ENCODE data around the gene FRRS1.

GRCh38 chr1:99677416-99677815 is 89.0 kb downstream of the FRRS1 start:
- TF ChIP-seq POLR2A (IDR thresholded peaks at IDR 0.05; ENCODE audit: low read depth, low read length) (no peak), TAF1 (IDR thresholded peaks at IDR 0.05; ENCODE audit: borderline replicate concordance, low read depth, low read length) (no peak)
